Gastrocnemius medialis (tissue), 4 donors: ENCODE data around the gene USP2. TPM values are rescaled to one million over a fixed set of nuclear protein-coding genes. Genes with fewer than 3 reads are reported as not detected.
A peak's percentile ranks its signal among the peaks of the same experiment; 100 is the strongest.

Experiments used
- ATAC-seq, 2 donors: fragments of 150-250 bp; one replicate each; pipeline ENCODE4 v1.9.1; 2016
- DNase-seq, 2 donors: peaks; one replicate each; pipeline ENCODE4 v3.0.0-alpha.2; 2019
- H3K27ac ChIP-seq, 4 donors: fragments of 200-600 bp; sonication (generic); 1 replicate in 1 of 4; 2 replicates in 3 of 4; pipeline ENCODE4 v1.5.1; 2016 to 2018; ENCODE audit warnings: mild to moderate bottlenecking in 2 of 4, moderate library complexity in 1 of 4
- H3K27me3 ChIP-seq, 3 donors: fragments of 200-600 bp; sonication (generic) in 2 of 3; 1 replicate in 1 of 3; 2 replicates in 2 of 3; pipeline versions ENCODE4 v1.5.1 to v1.6.0; 2016 to 2019; ENCODE audit warnings: mild to moderate bottlenecking in 1 of 3, moderate library complexity in 1 of 3
- H3K36me3 ChIP-seq, 2 donors: fragments of 200-600 bp; sonication (generic) in 1 of 2; one replicate each; pipeline ENCODE4 v1.5.1; 2017 to 2018
- H3K4me1 ChIP-seq, 2 donors: fragments of 200-600 bp; sonication (generic) in 1 of 2; one replicate each; pipeline ENCODE4 v1.5.1; 2016 to 2017; ENCODE audit warnings: mild to moderate bottlenecking in 2 of 2
- H3K4me3 ChIP-seq, 4 donors: fragments of 200-600 bp; sonication (generic) in 3 of 4; 1 replicate in 1 of 4; 2 replicates in 3 of 4; pipeline ENCODE4 v1.5.1; 2016 to 2019; ENCODE audit warnings: mild to moderate bottlenecking in 2 of 4
- H3K9me3 ChIP-seq, 3 donors: fragments of 200-600 bp; sonication (generic) in 2 of 3; 1 replicate in 1 of 3; 2 replicates in 2 of 3; pipeline ENCODE4 v1.5.1; 2016 to 2019
- CTCF ChIP-seq, 5 experiments: fragments of 450-650 bp in 3 of 5; fragments of 200-600 bp in 2 of 5; sonication (generic) in 2 of 5; IDR thresholded peaks in 4 of 5; conservative IDR thresholded peaks in 1 of 5; 1 replicate in 4 of 5; 2 replicates in 1 of 5; pipeline ENCODE4 v1.5.1; 2016 to 2019; ENCODE audit warnings: antibody characterized with exemption in 5 of 5, mild to moderate bottlenecking in 3 of 5, moderate library complexity in 3 of 5
- POLR2A ChIP-seq, 2 donors: fragments of 450-650 bp; IDR thresholded peaks; one replicate each; pipeline ENCODE4 v1.6.1; 2017; ENCODE audit warnings: antibody characterized with exemption in 2 of 2, mild to moderate bottlenecking in 2 of 2, moderate library complexity in 2 of 2
- in situ Hi-C, 4 donors: fragments of 200-750 bp; cut with MboI; loops; one replicate each; pipeline versions ENCODE4 v1.15.0 to v1.8.0; 2017; ENCODE audit warnings: low sequenced_read_pairs in 4 of 4
- intact Hi-C: fragments of 100-400 bp; cut with DNase I; formaldehyde crosslinking; loops from one replicate; pipeline ENCODE4 v1.15.1; 2023; ENCODE audit warnings: low total_unique reads
- total RNA-seq, 4 donors: library from RNA; depleted of rRNA; stranded (reverse); fragments of >200 nt; gene quantifications; one replicate each; pipeline versions ENCODE4 v1.1.0 to v1.2.3, GENCODE V29; 2016

Gene USP2
- total RNA-seq, 4 donors from 2014 or later, result 19.4 to 105 (median 46.0) TPM

- peak in 1 of 2 donors; percentile 69 for DNase-seq
- no peak for ATAC-seq
- no peaks in the 10 kb centered on the region for H3K27me3 ChIP-seq
- in situ Hi-C loops (no loop called here), intact Hi-C loops (no loop called here)
- peak overlapping the region; percentile 96 to 99 (median 98) for H3K27ac ChIP-seq
- H3K36me3 ChIP-seq, result peaks cover 0 to 16% of the 10 kb centered on the region in 2 donors
- TF ChIP-seq POLR2A (IDR thresholded peaks at IDR 0.05), result peak; percentile 33 to 61
- no peak for TF ChIP-seq CTCF (IDR thresholded peaks at IDR 0.05 in 4 of 5, conservative IDR thresholded peaks at IDR 0.05 in 1 of 5)
- H3K4me1 ChIP-seq, result peaks cover 63 to 82% of the 10 kb centered on the region in 2 donors
- peak overlapping the region; percentile 67 to 75 (median 74) for H3K4me3 ChIP-seq
- no peaks in the 10 kb centered on the region for H3K9me3 ChIP-seq
Measured at GRCh38 chr11:119363081-119363850, 18.2 kb downstream of the USP2 start.

- ATAC-seq (no peak), DNase-seq (no peak)
- Histone ChIP-seq H3K36me3 (peaks cover 0 to 22% of the 10 kb centered on the region in 2 donors), H3K4me1 (peaks cover 58 to 76% of the 10 kb centered on the region in 2 donors), H3K4me3 (peak overlapping the region; percentile 67 to 75 (median 74)), H3K27ac (peak overlapping the region; percentile 96 to 99 (median 98)), H3K27me3 (no peaks in the 10 kb centered on the region), H3K9me3 (no peaks in the 10 kb centered on the region)
- in situ Hi-C loops, result no loop called here
- TF ChIP-seq CTCF (IDR thresholded peaks at IDR 0.05 in 4 of 5, conservative IDR thresholded peaks at IDR 0.05 in 1 of 5), result no peak
- TF ChIP-seq POLR2A (IDR thresholded peaks at IDR 0.05), result no peak
- intact Hi-C loops, result no loop called here
Measured at GRCh38 chr11:119362741-119363080, 18.8 kb downstream of the USP2 start.

- ATAC-seq (peak; percentile 10 to 20), DNase-seq (peak in 1 of 2 donors; percentile 59)
- no peak for TF ChIP-seq CTCF (IDR thresholded peaks at IDR 0.05 in 4 of 5, conservative IDR thresholded peaks at IDR 0.05 in 1 of 5)
- no peak for TF ChIP-seq POLR2A (IDR thresholded peaks at IDR 0.05)
Measured at GRCh38 chr11:119361941-119362725, 19.4 kb downstream of the USP2 start.

GRCh38 chr11:119361056-119361787 is 20.3 kb downstream of the USP2 start:
- in situ Hi-C loops, result no loop called here
- peaks cover 50 to 64% of the 10 kb centered on the region in 2 donors for H3K4me1 ChIP-seq

More at GRCh38 chr11:119361941-119362725, 19.4 kb downstream of the USP2 start:
- intact Hi-C loops (loop anchor here (1.0 to 2.0 kb wide), 2 partner anchors 9 to 17 kb away; no protein-coding TSS in a partner anchor), in situ Hi-C loops (no loop called here)
- H3K4me1 ChIP-seq, result peaks cover 53 to 73% of the 10 kb centered on the region in 2 donors
- no peaks in the 10 kb centered on the region for H3K27me3 ChIP-seq
- H3K27ac ChIP-seq, result peak overlapping the region; percentile 96 to 99 (median 98)
- H3K9me3 ChIP-seq, result no peaks in the 10 kb centered on the region
- peak overlapping the region; percentile 67 to 75 (median 74) for H3K4me3 ChIP-seq
- H3K36me3 ChIP-seq, result peaks cover 0 to 24% of the 10 kb centered on the region in 2 donors

More at GRCh38 chr11:119361056-119361787, 20.3 kb downstream of the USP2 start:
- Histone ChIP-seq H3K27ac (peak overlapping the region; percentile 96 to 99 (median 98)), H3K4me3 (peak overlapping the region in 3 of 4 donors; percentile 67 to 74 (median 73)), H3K27me3 (no peaks in the 10 kb centered on the region), H3K9me3 (no peaks in the 10 kb centered on the region), H3K36me3 (peaks cover 0 to 28% of the 10 kb centered on the region in 2 donors)
- intact Hi-C loops, result loop anchor here (1.0 to 2.0 kb wide), 2 partner anchors 10 to 18 kb away; no protein-coding TSS in a partner anchor
- DNase-seq (peak; percentile 89 to 96), ATAC-seq (peak; percentile 53 to 62)
- TF ChIP-seq POLR2A (IDR thresholded peaks at IDR 0.05) (peak; percentile 54 to 61), CTCF (IDR thresholded peaks at IDR 0.05 in 4 of 5, conservative IDR thresholded peaks at IDR 0.05 in 1 of 5) (no peak)
